NT2/D1 (cell line): ENCODE results near the gene SOCS6.

ENCODE experiments used
- SUZ12 ChIP-seq: IDR thresholded peaks from 2 replicates; pipeline ENCODE4 v1.6.1; 2011; ENCODE audit not compliant: insufficient read length, insufficient read depth; ENCODE audit errors: extremely low read depth
- YY1 ChIP-seq: IDR thresholded peaks from 2 replicates; pipeline ENCODE4 v1.6.1; 2011; ENCODE audit not compliant: insufficient read length, insufficient read depth
- ZNF274 ChIP-seq: IDR thresholded peaks from 2 replicates; pipeline ENCODE4 v1.6.1; 2011; ENCODE audit warnings: mild to moderate bottlenecking, low read depth, low read length

DNA sequence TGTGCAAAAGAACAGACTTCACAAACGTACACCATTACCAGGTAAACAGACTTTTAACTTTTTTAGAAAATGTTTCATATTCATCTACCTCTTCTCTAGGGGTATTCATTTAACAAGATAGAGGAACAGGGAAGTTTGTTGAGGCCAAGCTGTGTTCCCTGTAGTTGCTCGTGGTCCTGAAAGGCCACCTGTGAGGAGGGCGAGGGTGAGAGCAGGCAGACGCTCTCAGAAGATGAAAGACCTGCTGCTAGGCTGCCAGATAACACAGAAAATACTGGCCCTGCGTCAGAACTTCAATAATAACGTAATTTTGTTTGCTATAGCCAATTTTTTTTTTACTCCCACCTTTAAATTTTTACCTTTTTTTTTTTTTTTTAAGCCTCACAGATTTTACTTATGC lies 42.0 kb downstream of the SOCS6 start:
- TF ChIP-seq ZNF274 (no peak), YY1 (no peak), SUZ12 (no peak)
